Measurements from ENCODE around the gene CACNG8.

DNA sequence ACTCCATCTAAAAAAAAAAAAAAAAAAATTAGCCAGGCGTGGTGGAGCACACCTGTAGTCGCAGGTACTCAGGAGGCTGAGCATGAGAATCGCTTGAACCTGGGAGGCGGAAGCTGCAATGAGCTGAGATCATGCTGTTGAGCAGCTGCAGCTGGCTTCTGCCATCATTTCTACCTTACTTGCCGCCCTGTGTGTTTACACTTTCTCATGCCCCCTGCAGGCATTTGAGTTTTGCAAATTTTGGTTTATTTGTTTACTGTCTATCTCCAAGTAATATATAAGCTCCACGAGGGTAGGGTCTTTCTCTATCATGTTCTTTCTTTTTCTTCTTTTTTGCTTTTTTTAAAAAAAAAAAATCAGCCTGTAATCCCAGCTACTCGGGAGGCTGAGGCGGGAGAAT lies 46.7 kb downstream of the CACNG8 start:
- TF ChIP-seq, protein P1, sequence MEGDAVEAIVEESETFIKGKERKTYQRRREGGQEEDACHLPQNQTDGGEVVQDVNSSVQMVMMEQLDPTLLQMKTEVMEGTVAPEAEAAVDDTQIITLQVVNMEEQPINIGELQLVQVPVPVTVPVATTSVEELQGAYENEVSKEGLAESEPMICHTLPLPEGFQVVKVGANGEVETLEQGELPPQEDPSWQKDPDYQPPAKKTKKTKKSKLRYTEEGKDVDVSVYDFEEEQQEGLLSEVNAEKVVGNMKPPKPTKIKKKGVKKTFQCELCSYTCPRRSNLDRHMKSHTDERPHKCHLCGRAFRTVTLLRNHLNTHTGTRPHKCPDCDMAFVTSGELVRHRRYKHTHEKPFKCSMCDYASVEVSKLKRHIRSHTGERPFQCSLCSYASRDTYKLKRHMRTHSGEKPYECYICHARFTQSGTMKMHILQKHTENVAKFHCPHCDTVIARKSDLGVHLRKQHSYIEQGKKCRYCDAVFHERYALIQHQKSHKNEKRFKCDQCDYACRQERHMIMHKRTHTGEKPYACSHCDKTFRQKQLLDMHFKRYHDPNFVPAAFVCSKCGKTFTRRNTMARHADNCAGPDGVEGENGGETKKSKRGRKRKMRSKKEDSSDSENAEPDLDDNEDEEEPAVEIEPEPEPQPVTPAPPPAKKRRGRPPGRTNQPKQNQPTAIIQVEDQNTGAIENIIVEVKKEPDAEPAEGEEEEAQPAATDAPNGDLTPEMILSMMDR (IDR thresholded peaks at IDR 0.05), result no peak
- TF ChIP-seq POLR2A (IDR thresholded peaks at IDR 0.05), result no peak
- no peak for TF ChIP-seq EP300 (IDR thresholded peaks at IDR 0.05)

Data from ovary (tissue), 3 donors.